ENCODE measurements around the gene NDRG4. TPM values are rescaled to one million over a fixed set of nuclear protein-coding genes. Genes with fewer than 3 reads are reported as not detected.

NDRG4 gene
- total and polyA plus RNA-seq, 2 of the 13 experiments (the other 11 are each of a cell fraction or from before 2014, with no cell fraction given), result 1.7 to 2.7 TPM

- no TSS peak for BruUV-seq (replicated peaks)
- FAIRE-seq, result no peak
- no peaks in the 10 kb centered on the region for H3K79me2 ChIP-seq (ENCODE audit: insufficient read depth, low read length)
- TF ChIP-seq ZFP91 (CRISPR knock-in tag; IDR thresholded peaks at IDR 0.05; ENCODE audit: borderline replicate concordance) (0 out of 2 replicates have a peak, but pooled peaks have one; percentile 12), ZNF761 (CRISPR knock-in tag; conservative IDR thresholded peaks at IDR 0.05) (no peak)
- H3K4me3 ChIP-seq (replicated peaks in 1 of 3; ENCODE audit: insufficient read depth in 1 of 3, low read depth in 2 of 3, low read length in 3 of 3), result no peak overlapping the region
- H3K4me1 ChIP-seq (ENCODE audit: insufficient read depth, low read length), result peaks cover 23% of the 10 kb centered on the region
- DNase-seq (ENCODE audit: low spot score), result no peak
- intact Hi-C loops (cut with micrococcal nuclease; ENCODE audit: unreplicated experiment) (loop anchor here (5.0 kb wide), 1 partner anchor 262 kb away; no protein-coding TSS in a partner anchor), in situ Hi-C loops (cut with HindIII; ENCODE audit: extremely low pct_ligation_motif_present, low pct_unique_long_range_greater_than_20kb) (no loop called here)
- 55% methylated on average over 9 of the region's 24 CpGs for WGBS (ENCODE audit: low lambda C conversion rate)
- ATAC-seq, result no peak
- ChIA-PET POLR2A (no interaction called here), CTCF (ENCODE audit: low intra/inter-chr PET ratio, low total read pairs) (interaction anchor here (0.8 kb wide), 1 partner anchor 142 kb away, joined by 3 read pairs; no protein-coding TSS in a partner anchor)
- no peak overlapping the region for H3K4me2 ChIP-seq (ENCODE audit: low read depth, low read length)
- H3K27ac ChIP-seq (ENCODE audit: extremely low read length, insufficient read depth, low read length), result no peak overlapping the region
- H3K9ac ChIP-seq (ENCODE audit: insufficient read depth, low read depth, low read length), result no peak overlapping the region
- H3K36me3 ChIP-seq (replicated peaks in 1 of 2; ENCODE audit: control insufficient read depth in 1 of 2, insufficient read depth in 2 of 2, low read length in 2 of 2), result no peaks in the 10 kb centered on the region
- no peaks in the 10 kb centered on the region for H4K20me1 ChIP-seq (ENCODE audit: insufficient read depth, low read length)
- H3K9me3 ChIP-seq (ENCODE audit: low read length), result no peaks in the 10 kb centered on the region
- no peak overlapping the region for H2AFZ ChIP-seq (ENCODE audit: low read length)
- H3K27me3 ChIP-seq (ENCODE audit: control insufficient read depth in 1 of 2, insufficient read depth in 2 of 2, low read length in 2 of 2), result peaks cover 0 to 18% of the 10 kb centered on the region in 2 experiments; a peak in 2 of 5 replicates
These were observed 4.2 kb upstream of the NDRG4 start for GRCh38 chr16:58495521-58496331.

GRCh38 chr16:58497468-58497867, 2.5 kb upstream of the NDRG4 start:
- Histone ChIP-seq H4K20me1 (ENCODE audit: insufficient read depth, low read length) (no peaks in the 10 kb centered on the region), H3K9ac (ENCODE audit: insufficient read depth, low read depth, low read length) (no peak overlapping the region), H3K27ac (ENCODE audit: extremely low read length, insufficient read depth, low read length) (no peak overlapping the region), H2AFZ (ENCODE audit: low read length) (no peak overlapping the region), H3K9me3 (ENCODE audit: low read length) (no peaks in the 10 kb centered on the region), H3K79me2 (ENCODE audit: insufficient read depth, low read length) (no peaks in the 10 kb centered on the region), H3K4me1 (ENCODE audit: insufficient read depth, low read length) (peaks cover 38% of the 10 kb centered on the region), H3K36me3 (replicated peaks in 1 of 2; ENCODE audit: control insufficient read depth in 1 of 2, insufficient read depth in 2 of 2, low read length in 2 of 2) (no peaks in the 10 kb centered on the region), H3K4me2 (ENCODE audit: low read depth, low read length) (no peak overlapping the region), H3K27me3 (ENCODE audit: control insufficient read depth in 1 of 2, insufficient read depth in 2 of 2, low read length in 2 of 2) (peaks cover 0 to 22% of the 10 kb centered on the region in 2 experiments; a peak in 2 of 5 replicates), H3K4me3 (replicated peaks in 1 of 3; ENCODE audit: insufficient read depth in 1 of 3, low read depth in 2 of 3, low read length in 3 of 3) (no peak overlapping the region)
- no peak for ATAC-seq
- no TSS peak for BruUV-seq (replicated peaks)
- 36% methylated on average over 2 of the region's 2 CpGs for WGBS (ENCODE audit: low lambda C conversion rate)
- in situ Hi-C loops (cut with HindIII; ENCODE audit: extremely low pct_ligation_motif_present, low pct_unique_long_range_greater_than_20kb) (no loop called here), intact Hi-C loops (cut with micrococcal nuclease; ENCODE audit: unreplicated experiment) (loop anchor here (5.0 kb wide), 1 partner anchor 260 kb away; no protein-coding TSS in a partner anchor)
- POLR2A ChIA-PET, result no interaction called here
- no peak for FAIRE-seq
- CTCF ChIA-PET (ENCODE audit: low intra/inter-chr PET ratio, low total read pairs), result no interaction called here
- no peak for DNase-seq (ENCODE audit: low spot score)
- TF ChIP-seq SALL2 (CRISPR knock-in tag; IDR thresholded peaks at IDR 0.05), result no peak
- no peak for TF ChIP-seq YEATS4 (CRISPR knock-in tag; IDR thresholded peaks at IDR 0.05; ENCODE audit: borderline replicate concordance)
- TF ChIP-seq ZNF670 (CRISPR knock-in tag; IDR thresholded peaks at IDR 0.05; ENCODE audit: borderline replicate concordance), result no peak
- no peak for TF ChIP-seq TFDP1 (CRISPR knock-in tag; IDR thresholded peaks at IDR 0.05; ENCODE audit: borderline replicate concordance)
- TF ChIP-seq RAD21 (CRISPR knock-in tag; IDR thresholded peaks at IDR 0.05), result no peak
- no peak for TF ChIP-seq HNF4A (CRISPR knock-in tag; IDR thresholded peaks at IDR 0.05)
- peak; percentile 98 for TF ChIP-seq ZNF768 (CRISPR knock-in tag; IDR thresholded peaks at IDR 0.05)
- TF ChIP-seq SIN3B (IDR thresholded peaks at IDR 0.05; ENCODE audit: low read length), result no peak
- TF ChIP-seq TFAP4 (IDR thresholded peaks at IDR 0.05; ENCODE audit: borderline replicate concordance, low read depth), result no peak
